ENCODE measurements around the gene EXD3. TPM values are rescaled to one million over a fixed set of nuclear protein-coding genes. Genes with fewer than 3 reads are reported as not detected.
"Not testable (repeated sequence)": the region's sequence is repeated elsewhere in the genome, so short reads cannot be mapped to it uniquely, and the experiment has no call there.

The EXD3 gene
- total RNA-seq, 1 donor from 2014 or later, result 6.8 TPM

- Mint-ChIP-seq H3K36me3 (ENCODE audit: low read depth) (peaks cover 36% of the 10 kb centered on the region), H3K4me3 (ENCODE audit: low read depth) (no peak overlapping the region), H3K27me3 (ENCODE audit: low read depth) (no peaks in the 10 kb centered on the region), H3K4me1 (ENCODE audit: low read depth) (peaks cover 6% of the 10 kb centered on the region), H3K27ac (no peak overlapping the region), H3K9me3 (no peaks in the 10 kb centered on the region)
- intact Hi-C loops (cut with micrococcal nuclease), result no loop called here
- DNase-seq (ENCODE audit: low spot score), result no peak
Measured at GRCh38 chr9:137269231-137269772, 153.7 kb downstream of the EXD3 start.

- no peak overlapping the region for H3K27ac Mint-ChIP-seq
- no peak for DNase-seq (ENCODE audit: low spot score)
- H3K4me1 Mint-ChIP-seq (ENCODE audit: low read depth), result peaks cover 6% of the 10 kb centered on the region
- no peak overlapping the region for H3K4me3 Mint-ChIP-seq (ENCODE audit: low read depth)
- H3K27me3 Mint-ChIP-seq (ENCODE audit: low read depth), result no peaks in the 10 kb centered on the region
- intact Hi-C loops (cut with micrococcal nuclease), result no loop called here
- peaks cover 41% of the 10 kb centered on the region for H3K36me3 Mint-ChIP-seq (ENCODE audit: low read depth)
- no peaks in the 10 kb centered on the region for H3K9me3 Mint-ChIP-seq
Measured at GRCh38 chr9:137268538-137269201, 154.3 kb downstream of the EXD3 start.

- H3K27ac Mint-ChIP-seq, result no peak overlapping the region
- peaks cover 6% of the 10 kb centered on the region for H3K4me1 Mint-ChIP-seq (ENCODE audit: low read depth)
- peaks cover 40% of the 10 kb centered on the region for H3K36me3 Mint-ChIP-seq (ENCODE audit: low read depth)
- no peaks in the 10 kb centered on the region for H3K27me3 Mint-ChIP-seq (ENCODE audit: low read depth)
- H3K9me3 Mint-ChIP-seq, result no peaks in the 10 kb centered on the region
- no peak overlapping the region for H3K4me3 Mint-ChIP-seq (ENCODE audit: low read depth)
- no peak for DNase-seq (ENCODE audit: low spot score)
- intact Hi-C loops (cut with micrococcal nuclease), result no loop called here
Measured at GRCh38 chr9:137267933-137268355, 155.0 kb downstream of the EXD3 start.

GRCh38 chr9:137266585-137267453 is 156.1 kb downstream of the EXD3 start:
- Mint-ChIP-seq H3K4me1 (ENCODE audit: low read depth) (peaks cover 6% of the 10 kb centered on the region), H3K9me3 (no peaks in the 10 kb centered on the region), H3K36me3 (ENCODE audit: low read depth) (peaks cover 46% of the 10 kb centered on the region), H3K27ac (no peak overlapping the region), H3K27me3 (ENCODE audit: low read depth) (no peaks in the 10 kb centered on the region), H3K4me3 (ENCODE audit: low read depth) (no peak overlapping the region)
- intact Hi-C loops (cut with micrococcal nuclease), result no loop called here
- no peak for DNase-seq (ENCODE audit: low spot score)

- H3K27ac Mint-ChIP-seq, result no peak overlapping the region
- H3K9me3 Mint-ChIP-seq, result no peaks in the 10 kb centered on the region
- no peak overlapping the region for H3K4me3 Mint-ChIP-seq (ENCODE audit: low read depth)
- peaks cover 47% of the 10 kb centered on the region for H3K36me3 Mint-ChIP-seq (ENCODE audit: low read depth)
- no peaks in the 10 kb centered on the region for H3K27me3 Mint-ChIP-seq (ENCODE audit: low read depth)
- H3K4me1 Mint-ChIP-seq (ENCODE audit: low read depth), result peaks cover 3% of the 10 kb centered on the region
- DNase-seq (ENCODE audit: low spot score), result no peak
- intact Hi-C loops (cut with micrococcal nuclease), result no loop called here
Measured at GRCh38 chr9:137266162-137266527, 156.8 kb downstream of the EXD3 start.

GRCh38 chr9:137265496-137266161 is 157.3 kb downstream of the EXD3 start:
- Mint-ChIP-seq H3K27me3 (ENCODE audit: low read depth) (no peaks in the 10 kb centered on the region), H3K27ac (no peak overlapping the region), H3K9me3 (no peaks in the 10 kb centered on the region), H3K36me3 (ENCODE audit: low read depth) (peaks cover 47% of the 10 kb centered on the region), H3K4me1 (ENCODE audit: low read depth) (peaks cover 2% of the 10 kb centered on the region), H3K4me3 (ENCODE audit: low read depth) (no peak overlapping the region)
- intact Hi-C loops (cut with micrococcal nuclease), result no loop called here
- no peak for DNase-seq (ENCODE audit: low spot score)

GRCh38 chr9:137264067-137264466 is 158.9 kb downstream of the EXD3 start:
- H3K4me3 Mint-ChIP-seq (ENCODE audit: low read depth), result no peak overlapping the region
- H3K9me3 Mint-ChIP-seq, result no peaks in the 10 kb centered on the region
- H3K27me3 Mint-ChIP-seq (ENCODE audit: low read depth), result no peaks in the 10 kb centered on the region
- intact Hi-C loops (cut with micrococcal nuclease), result no loop called here
- no peak for DNase-seq (ENCODE audit: low spot score)
- peaks cover 42% of the 10 kb centered on the region for H3K36me3 Mint-ChIP-seq (ENCODE audit: low read depth)
- H3K4me1 Mint-ChIP-seq (ENCODE audit: low read depth), result no peaks in the 10 kb centered on the region
- no peak overlapping the region for H3K27ac Mint-ChIP-seq

- Mint-ChIP-seq H3K27me3 (ENCODE audit: low read depth) (no peaks in the 10 kb centered on the region), H3K4me3 (ENCODE audit: low read depth) (no peak overlapping the region), H3K27ac (no peak overlapping the region), H3K36me3 (ENCODE audit: low read depth) (peaks cover 42% of the 10 kb centered on the region), H3K4me1 (ENCODE audit: low read depth) (no peaks in the 10 kb centered on the region), H3K9me3 (no peaks in the 10 kb centered on the region)
- DNase-seq (ENCODE audit: low spot score), result no peak
- intact Hi-C loops (cut with micrococcal nuclease), result no loop called here
Measured at GRCh38 chr9:137263506-137263905, 159.5 kb downstream of the EXD3 start.

GRCh38 chr9:137262909-137263285 is 160.1 kb downstream of the EXD3 start:
- no peak for DNase-seq (ENCODE audit: low spot score)
- Mint-ChIP-seq H3K9me3 (no peaks in the 10 kb centered on the region), H3K4me3 (ENCODE audit: low read depth) (no peak overlapping the region), H3K4me1 (ENCODE audit: low read depth) (no peaks in the 10 kb centered on the region), H3K27me3 (ENCODE audit: low read depth) (no peaks in the 10 kb centered on the region), H3K36me3 (ENCODE audit: low read depth) (peaks cover 42% of the 10 kb centered on the region), H3K27ac (no peak overlapping the region)
- intact Hi-C loops (cut with micrococcal nuclease), result no loop called here

- H3K4me1 Mint-ChIP-seq (ENCODE audit: low read depth); H3K27me3 Mint-ChIP-seq (ENCODE audit: low read depth); intact Hi-C loops (cut with micrococcal nuclease); DNase-seq (ENCODE audit: low spot score); H3K27ac Mint-ChIP-seq; H3K4me3 Mint-ChIP-seq (ENCODE audit: low read depth); H3K9me3 Mint-ChIP-seq: not testable (repeated sequence)
- H3K36me3 Mint-ChIP-seq (ENCODE audit: low read depth), result peaks cover 36% of the 10 kb centered on the region
Measured at GRCh38 chr9:137262173-137262908, 160.6 kb downstream of the EXD3 start.

Measured in activated T-helper 2 cell treated with anti-CD3 and anti-CD28 coated beads, Interferon-gamma antibody, Interleukin-2, Interleukin-4, amounts not matched to agents 10 μg/mL and 5 μg/mL and 100 μg/mL, durations not matched to agents 14 hours and 24 hours and 36 hours (primary cell).